GM12864 (cell line): ENCODE measurements around the gene ETS2.
A peak's percentile ranks its signal among the peaks of the same experiment; 100 is the strongest.

Experiments used
- DNase-seq: peaks from one replicate; pipeline ENCODE4 v3.0.0-alpha.2; 2011; ENCODE audit warnings: low read depth
- H3K4me3 ChIP-seq: 2 replicates; pipeline ENCODE4 v1.5.1; 2011; ENCODE audit warnings: mild to moderate bottlenecking, low read depth, low read length, control low read depth
- TF ChIP-seq, protein P1 (sequence below): IDR thresholded peaks from 2 replicates; pipeline ENCODE4 v1.5.1; 2011; ENCODE audit warnings: low read depth, mild to moderate bottlenecking, moderate library complexity, low read length, control low read depth, inconsistent platforms; ENCODE audit errors: missing control alignments

Gene ETS2

DNA sequence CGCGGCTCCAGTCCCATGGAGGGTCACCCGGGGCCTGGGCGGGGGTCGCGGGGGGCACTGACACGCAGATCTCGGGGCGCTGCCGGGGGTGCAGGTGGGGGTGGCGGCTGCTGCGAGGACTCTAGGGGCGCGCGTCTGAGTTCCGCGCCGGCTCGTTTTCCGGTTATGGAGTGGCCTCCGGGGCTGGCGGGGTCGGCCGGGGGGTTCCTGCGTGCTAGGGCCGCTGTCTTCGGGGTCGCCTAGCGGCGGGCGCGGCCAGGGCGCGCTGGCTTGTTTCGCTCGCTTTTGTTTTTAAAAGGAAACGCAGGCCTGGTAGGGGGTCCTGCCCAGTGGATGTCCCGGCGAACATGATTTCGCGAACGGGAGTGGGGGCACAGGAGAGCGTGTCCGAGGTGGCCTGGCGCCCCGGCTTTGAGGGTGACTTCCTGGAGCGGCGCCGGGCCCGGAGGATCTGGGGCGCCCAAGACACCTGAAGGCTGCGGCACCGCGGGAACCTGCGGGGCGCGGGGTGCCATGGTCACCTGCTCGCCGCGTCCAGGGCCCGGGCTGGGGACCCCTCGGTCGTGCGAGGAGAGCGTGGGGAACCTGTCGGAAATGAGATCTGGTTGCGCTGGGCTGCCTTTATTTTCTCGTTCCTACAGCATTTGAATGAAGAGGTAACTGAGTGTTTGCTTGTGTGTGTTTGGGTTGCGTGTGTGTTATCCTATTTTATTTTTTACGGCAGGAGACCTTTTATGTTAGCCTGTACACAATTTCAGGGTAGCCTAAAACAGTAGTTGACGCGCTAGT, 618 bp downstream of the ETS2 start:
- no peak for DNase-seq

DNA sequence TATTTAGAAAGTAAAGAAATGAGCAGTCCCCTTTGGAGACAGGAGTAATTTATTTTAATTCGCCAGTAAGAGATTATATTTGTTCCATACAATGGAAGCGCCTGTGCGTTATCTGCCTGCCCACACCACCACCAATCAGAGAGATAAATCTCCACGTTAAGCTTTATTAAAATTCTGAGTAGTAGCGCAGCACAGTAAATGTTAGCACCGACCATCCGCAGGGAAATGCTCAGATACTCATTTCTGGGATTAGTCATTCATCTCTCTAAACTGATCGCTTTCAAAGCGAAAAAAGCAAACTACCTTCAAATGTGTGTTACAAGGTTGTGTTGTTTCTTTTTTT, 1.2 kb downstream of the ETS2 start:
- no peak for DNase-seq
- peak overlapping the region; percentile 74; the same call in 1 of the 2 replicates for H3K4me3 ChIP-seq
- TF ChIP-seq, protein P1, sequence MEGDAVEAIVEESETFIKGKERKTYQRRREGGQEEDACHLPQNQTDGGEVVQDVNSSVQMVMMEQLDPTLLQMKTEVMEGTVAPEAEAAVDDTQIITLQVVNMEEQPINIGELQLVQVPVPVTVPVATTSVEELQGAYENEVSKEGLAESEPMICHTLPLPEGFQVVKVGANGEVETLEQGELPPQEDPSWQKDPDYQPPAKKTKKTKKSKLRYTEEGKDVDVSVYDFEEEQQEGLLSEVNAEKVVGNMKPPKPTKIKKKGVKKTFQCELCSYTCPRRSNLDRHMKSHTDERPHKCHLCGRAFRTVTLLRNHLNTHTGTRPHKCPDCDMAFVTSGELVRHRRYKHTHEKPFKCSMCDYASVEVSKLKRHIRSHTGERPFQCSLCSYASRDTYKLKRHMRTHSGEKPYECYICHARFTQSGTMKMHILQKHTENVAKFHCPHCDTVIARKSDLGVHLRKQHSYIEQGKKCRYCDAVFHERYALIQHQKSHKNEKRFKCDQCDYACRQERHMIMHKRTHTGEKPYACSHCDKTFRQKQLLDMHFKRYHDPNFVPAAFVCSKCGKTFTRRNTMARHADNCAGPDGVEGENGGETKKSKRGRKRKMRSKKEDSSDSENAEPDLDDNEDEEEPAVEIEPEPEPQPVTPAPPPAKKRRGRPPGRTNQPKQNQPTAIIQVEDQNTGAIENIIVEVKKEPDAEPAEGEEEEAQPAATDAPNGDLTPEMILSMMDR, result no peak

More for the DNA sequence above, 618 bp downstream of the ETS2 start:
- H3K4me3 ChIP-seq, result peak overlapping the region; percentile 74
- TF ChIP-seq, protein P1, result no peak

DNA sequence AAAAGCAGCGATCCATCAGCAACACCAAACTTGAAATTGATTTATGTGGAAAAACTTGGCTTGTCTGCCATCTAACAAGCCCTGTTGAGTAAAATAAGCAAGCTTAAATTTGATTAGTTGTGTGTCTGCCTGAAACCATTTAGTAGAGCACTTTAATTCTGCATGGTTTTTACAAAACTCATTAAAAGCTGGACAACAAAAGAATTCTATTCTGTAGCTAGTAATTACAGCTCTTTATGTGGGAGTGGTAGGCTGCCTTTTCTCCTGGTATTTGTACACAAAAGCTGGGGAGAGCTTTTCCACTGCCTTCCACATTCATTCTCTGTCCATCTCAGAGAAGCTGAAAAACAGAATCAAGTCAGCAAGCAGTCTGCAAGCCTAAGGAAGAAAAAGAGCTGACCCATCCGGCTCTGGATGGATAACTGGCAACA, 1.7 kb downstream of the ETS2 start:
- TF ChIP-seq, protein P1, result no peak
- no peak for DNase-seq
- H3K4me3 ChIP-seq, result no peak overlapping the region

DNA sequence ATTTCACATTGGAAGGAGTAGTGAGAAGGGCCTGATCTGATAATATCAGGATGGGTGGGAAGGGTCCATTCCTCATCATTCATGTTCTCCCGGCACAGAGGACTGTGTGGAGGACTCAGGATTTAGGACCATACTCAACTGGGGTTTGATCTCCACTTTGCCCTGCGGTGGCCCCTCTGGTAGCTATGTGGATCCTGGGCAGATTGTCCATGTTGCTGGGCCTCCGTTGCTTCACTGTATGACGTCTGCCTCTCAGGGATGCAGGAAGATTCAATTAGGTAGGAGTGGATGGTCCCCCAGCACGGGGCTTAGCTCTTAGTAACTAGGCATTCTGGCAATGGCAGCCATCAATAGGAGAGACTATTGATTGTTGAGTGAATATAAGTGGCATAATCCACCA, 2.3 kb downstream of the ETS2 start:
- TF ChIP-seq, protein P1, result no peak
- no peak overlapping the region for H3K4me3 ChIP-seq
- DNase-seq, result no peak

DNA sequence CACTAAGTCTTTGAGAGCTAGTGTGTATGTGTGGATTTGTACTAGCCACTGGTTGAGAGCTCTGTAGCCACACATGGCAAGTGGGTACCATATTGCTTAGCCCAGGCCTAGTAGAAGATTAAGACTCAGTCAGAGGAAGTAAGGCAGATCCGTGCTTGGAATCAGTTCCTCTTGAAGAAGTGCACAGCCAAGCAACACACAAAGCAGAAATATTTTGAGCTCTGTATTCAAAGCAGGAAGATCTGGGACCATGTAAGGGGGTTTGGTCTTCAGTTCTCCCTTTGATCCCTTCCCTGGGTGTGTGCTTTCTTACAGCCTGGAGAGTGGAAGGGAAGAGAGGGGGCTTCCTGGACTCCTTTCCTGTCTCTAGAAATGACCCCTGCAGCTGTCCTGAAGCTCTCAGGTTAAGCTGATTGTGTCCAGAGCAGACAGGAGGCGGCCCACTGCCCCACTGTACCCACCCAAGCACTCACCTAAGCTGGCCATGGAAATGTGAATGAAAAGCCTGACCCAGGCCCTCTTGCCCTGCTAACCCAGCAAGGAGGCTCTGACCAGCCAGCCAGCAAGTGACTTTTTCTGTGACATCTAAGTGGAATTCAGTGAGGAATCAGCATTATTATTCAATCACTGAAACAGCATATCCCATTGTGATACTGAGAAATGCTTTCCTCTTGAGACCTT, 3.6 kb downstream of the ETS2 start:
- TF ChIP-seq, protein P1, result no peak

DNA sequence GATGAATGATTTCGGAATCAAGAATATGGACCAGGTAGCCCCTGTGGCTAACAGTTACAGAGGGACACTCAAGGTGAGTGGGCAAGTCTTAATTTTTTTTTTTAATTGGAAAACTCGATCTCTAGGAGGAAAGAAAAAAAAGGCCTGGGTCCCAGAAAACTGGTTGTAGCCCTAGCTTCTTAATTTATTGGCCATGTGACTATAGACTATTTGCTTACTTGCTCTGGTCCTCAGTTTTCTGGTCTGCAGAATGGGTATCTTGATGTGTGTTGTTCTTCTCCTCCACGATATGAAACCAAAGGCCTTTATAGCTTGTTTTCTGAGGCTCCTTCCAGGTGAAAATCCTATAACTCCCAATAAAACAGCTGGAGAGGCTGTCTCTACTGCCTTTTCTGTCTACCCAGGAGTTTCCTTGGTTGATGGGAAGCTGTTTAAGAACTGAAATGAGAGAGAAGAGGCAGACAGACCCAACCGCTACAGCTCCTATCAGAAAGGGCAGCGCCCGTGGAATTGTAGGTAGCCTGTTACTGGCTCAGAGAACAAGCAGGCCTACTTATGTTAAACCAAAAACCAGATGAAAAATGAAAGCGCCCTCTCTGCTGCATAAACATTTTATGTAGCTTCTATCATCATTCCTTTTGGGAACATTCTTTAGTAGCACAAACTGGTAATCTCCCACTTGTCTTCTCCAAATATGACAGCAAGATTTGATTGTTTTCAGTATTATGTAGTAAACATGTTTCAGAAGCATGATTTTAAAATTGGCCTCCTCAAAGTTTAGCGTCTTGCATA, 4.5 kb downstream of the ETS2 start:
- no peak overlapping the region for H3K4me3 ChIP-seq
- TF ChIP-seq, protein P1, result no peak
- no peak for DNase-seq

More for the DNA sequence above, 3.6 kb downstream of the ETS2 start:
- H3K4me3 ChIP-seq, result no peak overlapping the region
- no peak for DNase-seq
